DMS79 treated with DMSO at 0.1 percent for 48 hours (cell line): ENCODE results near the gene GPATCH1.
"Not testable (repeated sequence)": the region's sequence is repeated elsewhere in the genome, so short reads cannot be mapped to it uniquely, and the experiment has no call there.

Experiments
- DNase-seq: peaks from one replicate; lab custom pipeline; 2025; lab: John Stamatoyannopoulos, UW

Gene GPATCH1

GRCh38 chr19:33111587-33111986 is 30.6 kb downstream of the GPATCH1 start:
- DNase-seq = no peak

- no peak for DNase-seq
These were observed 33.3 kb downstream of the GPATCH1 start for GRCh38 chr19:33114312-33114711.

- DNase-seq = no peak
These were observed 36.5 kb downstream of the GPATCH1 start for GRCh38 chr19:33117501-33117900.

GRCh38 chr19:33118643-33119042 is 37.7 kb downstream of the GPATCH1 start:
- no peak for DNase-seq

GRCh38 chr19:33124207-33125098 is 43.5 kb downstream of the GPATCH1 start:
- no peak for DNase-seq

GRCh38 chr19:33125929-33126388 is 45.0 kb downstream of the GPATCH1 start:
- DNase-seq = peak; percentile 55

- DNase-seq = not testable (repeated sequence)
These were observed 45.7 kb downstream of the GPATCH1 start for GRCh38 chr19:33126712-33127111.

GRCh38 chr19:33129901-33130300 is 48.9 kb downstream of the GPATCH1 start:
- DNase-seq = no peak

GRCh38 chr19:33130433-33130832 is 49.5 kb downstream of the GPATCH1 start:
- DNase-seq = no peak

- DNase-seq = no peak
These were observed 51.0 kb downstream of the GPATCH1 start, which contains the start of gene WDR88 for GRCh38 chr19:33132021-33132420. TSS of gene WDR88 (plus strand) at chr19:33132114. CDS start at chr19:33132170, 56 bp downstream.

- no peak for DNase-seq
These were observed 51.4 kb downstream of the GPATCH1 start for GRCh38 chr19:33132425-33132824.

GRCh38 chr19:33133438-33134031 is 52.6 kb downstream of the GPATCH1 start:
- peak; percentile 42 for DNase-seq

- no peak for DNase-seq
These were observed 53.6 kb downstream of the GPATCH1 start for GRCh38 chr19:33134571-33135041.

- DNase-seq = no peak
These were observed 58.2 kb downstream of the GPATCH1 start for GRCh38 chr19:33139165-33139564.

GRCh38 chr19:33143897-33144405 is 63.0 kb downstream of the GPATCH1 start:
- peak; percentile 48 for DNase-seq

GRCh38 chr19:33146209-33146608 is 65.2 kb downstream of the GPATCH1 start:
- no peak for DNase-seq

- no peak for DNase-seq
These were observed 66.6 kb downstream of the GPATCH1 start for GRCh38 chr19:33147538-33147937.

GRCh38 chr19:33150852-33151518 is 70.0 kb downstream of the GPATCH1 start:
- no peak for DNase-seq

GRCh38 chr19:33152176-33152575 is 71.2 kb downstream of the GPATCH1 start:
- no peak for DNase-seq

- DNase-seq = not testable (repeated sequence)
These were observed 71.6 kb downstream of the GPATCH1 start for GRCh38 chr19:33152625-33153024.

GRCh38 chr19:33154313-33154712 is 73.3 kb downstream of the GPATCH1 start:
- DNase-seq = not testable (repeated sequence)

GRCh38 chr19:33156334-33156733 is 75.4 kb downstream of the GPATCH1 start:
- DNase-seq = no peak
